ENCODE results near the gene RPRD1B. TPM values are rescaled to one million over a fixed set of nuclear protein-coding genes. Genes with fewer than 3 reads are reported as not detected.

The RPRD1B gene
- polyA plus RNA-seq, 3 donors = 3.6 to 12.3 (median 4.7) TPM

- H3K36me3 Mint-ChIP-seq = peaks cover 62 to 73% of the 10 kb centered on the region in 2 donors
- TF ChIP-seq CTCF (IDR thresholded peaks at IDR 0.05) = no peak
Measured at GRCh38 chr20:38049800-38050199, 16.3 kb downstream of the RPRD1B start.

DNA sequence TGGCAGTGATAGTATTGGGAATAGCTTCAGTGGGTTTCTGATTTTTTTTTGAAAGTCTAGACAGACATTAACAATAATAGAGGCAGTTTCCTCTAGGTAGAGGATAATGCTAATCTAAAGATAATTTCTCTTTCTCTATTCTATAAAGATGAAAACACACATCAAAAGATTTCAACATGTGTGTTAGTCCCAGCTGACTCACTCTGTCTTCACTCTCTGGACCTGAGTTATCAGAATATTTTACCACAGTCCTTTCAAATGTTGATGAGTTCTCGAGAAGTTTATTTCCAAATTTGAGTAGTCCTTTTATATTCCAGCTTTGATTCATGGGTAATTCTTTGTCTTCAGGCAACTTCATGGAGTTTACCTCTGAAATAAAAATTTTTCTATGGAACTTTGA is 17.1 kb downstream of the RPRD1B start:
- no CpG with 5 or more reads among the region's 1 CpG for WGBS (ENCODE audit: insufficient coverage)
- Histone ChIP-seq H3K9ac (ENCODE audit: insufficient read depth, low read length, poor library complexity, severe bottlenecking) (no peak overlapping the region), H3K36me3 (replicated peaks in 1 of 2; ENCODE audit: control insufficient read depth in 1 of 2, insufficient read depth in 2 of 2, low read length in 2 of 2) (peaks cover 67 to 98% of the 10 kb centered on the region in 2 donors), H2AFZ (ENCODE audit: insufficient read depth, low read depth, low read length, poor library complexity, severe bottlenecking) (no peak overlapping the region), H3K27me3 (ENCODE audit: control insufficient read depth in 2 of 2, insufficient read depth in 2 of 2, low read length in 2 of 2) (no peaks in the 10 kb centered on the region), H3K79me2 (ENCODE audit: insufficient read depth, low read length) (peaks cover 84% of the 10 kb centered on the region), H3K27ac (ENCODE audit: low read depth in 1 of 2, low read length in 2 of 2) (no peak overlapping the region), H3K4me2 (replicated peaks; ENCODE audit: extremely low read depth, low read length, poor library complexity, severe bottlenecking) (no peak overlapping the region), H3K9me3 (replicated peaks in 1 of 2; ENCODE audit: control insufficient read depth in 1 of 2, insufficient read depth in 1 of 2, low read length in 2 of 2) (no peaks in the 10 kb centered on the region), H3K4me1 (ENCODE audit: control insufficient read depth in 1 of 2, insufficient read depth in 2 of 2, low read length in 2 of 2) (no peaks in the 10 kb centered on the region), H3K4me3 (replicated peaks in 1 of 3; ENCODE audit: low read depth in 2 of 3, low read length in 3 of 3) (no peak overlapping the region), H4K20me1 (ENCODE audit: insufficient read depth, low read length) (peaks cover 87% of the 10 kb centered on the region)
- H3K4me3 Mint-ChIP-seq = no peak overlapping the region
- intact Hi-C loops (cut with micrococcal nuclease) = loop anchor here in 1 of 2 donors (10.0 kb wide), 1 partner anchor 254 kb away; the partner anchor contains the start of gene BPI
- no peak for TF ChIP-seq CTCF (IDR thresholded peaks at IDR 0.05)
- DNase-seq = no peak
- no peak overlapping the region for H3K27ac Mint-ChIP-seq
- peaks cover 2% of the 10 kb centered on the region for H3K4me1 Mint-ChIP-seq
- peaks cover 67 to 77% of the 10 kb centered on the region in 2 donors for H3K36me3 Mint-ChIP-seq
- no peaks in the 10 kb centered on the region for H3K27me3 Mint-ChIP-seq (ENCODE audit: low read depth in 3 of 3)
- no peaks in the 10 kb centered on the region for H3K9me3 Mint-ChIP-seq

More at GRCh38 chr20:38049800-38050199, 16.3 kb downstream of the RPRD1B start:
- H3K9ac ChIP-seq (ENCODE audit: insufficient read depth, low read length, poor library complexity, severe bottlenecking) = no peak overlapping the region
- WGBS (ENCODE audit: insufficient coverage) = 100% methylated on average over 2 of the region's 3 CpGs
- no peaks in the 10 kb centered on the region for H3K9me3 ChIP-seq (replicated peaks in 1 of 2; ENCODE audit: control insufficient read depth in 1 of 2, insufficient read depth in 1 of 2, low read length in 2 of 2)
- Mint-ChIP-seq H3K27me3 (ENCODE audit: low read depth in 3 of 3) (no peaks in the 10 kb centered on the region), H3K4me1 (peaks cover 2% of the 10 kb centered on the region), H3K4me3 (no peak overlapping the region), H3K9me3 (no peaks in the 10 kb centered on the region), H3K27ac (peak overlapping the region in 2 of 7 donors; percentile 4 to 7)
- no peak overlapping the region for H3K4me2 ChIP-seq (replicated peaks; ENCODE audit: extremely low read depth, low read length, poor library complexity, severe bottlenecking)
- no peak overlapping the region for H2AFZ ChIP-seq (ENCODE audit: insufficient read depth, low read depth, low read length, poor library complexity, severe bottlenecking)
- H3K4me1 ChIP-seq (ENCODE audit: control insufficient read depth in 1 of 2, insufficient read depth in 2 of 2, low read length in 2 of 2) = no peaks in the 10 kb centered on the region
- no peak overlapping the region for H3K4me3 ChIP-seq (replicated peaks in 1 of 3; ENCODE audit: low read depth in 2 of 3, low read length in 3 of 3)
- peaks cover 84% of the 10 kb centered on the region for H4K20me1 ChIP-seq (ENCODE audit: insufficient read depth, low read length)
- peaks cover 81% of the 10 kb centered on the region for H3K79me2 ChIP-seq (ENCODE audit: insufficient read depth, low read length)
- intact Hi-C loops (cut with micrococcal nuclease) = loop anchor here in 1 of 2 donors (10.0 kb wide), 1 partner anchor 255 kb away; the partner anchor contains the start of gene BPI
- peaks cover 71 to 98% of the 10 kb centered on the region in 2 donors for H3K36me3 ChIP-seq (replicated peaks in 1 of 2; ENCODE audit: control insufficient read depth in 1 of 2, insufficient read depth in 2 of 2, low read length in 2 of 2)
- no peak for DNase-seq
- H3K27me3 ChIP-seq (ENCODE audit: control insufficient read depth in 2 of 2, insufficient read depth in 2 of 2, low read length in 2 of 2) = no peaks in the 10 kb centered on the region
- no peak overlapping the region for H3K27ac ChIP-seq (ENCODE audit: low read depth in 1 of 2, low read length in 2 of 2)
